Measurements from ENCODE around the gene INPP5D.
"Not testable (repeated sequence)": the region's sequence is repeated elsewhere in the genome, so short reads cannot be mapped to it uniquely, and the experiment has no call there.

Gene INPP5D

GRCh38 chr2:233032551-233033320 lies 27.4 kb upstream of the INPP5D start, which contains the start of gene NEU2:
Gene NEU2, plus strand, starts transcription at chr2:233032672. Its CDS starts 0 bp downstream, at chr2:233032672.
- no peak for DNase-seq

GRCh38 chr2:233033672-233034071 lies 26.5 kb upstream of the INPP5D start:
- no peak for DNase-seq

GRCh38 chr2:233034091-233034882 lies 25.9 kb upstream of the INPP5D start:
- no peak for DNase-seq

- DNase-seq: no peak
Measured at GRCh38 chr2:233035426-233036161, 24.5 kb upstream of the INPP5D start.

GRCh38 chr2:233036162-233036838 lies 23.8 kb upstream of the INPP5D start:
- DNase-seq: no peak

- no peak for DNase-seq
Measured at GRCh38 chr2:233037078-233037477, 23.1 kb upstream of the INPP5D start.

- no peak for DNase-seq
Measured at GRCh38 chr2:233039212-233039845, 20.8 kb upstream of the INPP5D start.

GRCh38 chr2:233039846-233040530 lies 20.2 kb upstream of the INPP5D start:
- DNase-seq: no peak

- DNase-seq: no peak
Measured at GRCh38 chr2:233040571-233040970, 19.6 kb upstream of the INPP5D start.

- no peak for DNase-seq
Measured at GRCh38 chr2:233041722-233042323, 18.3 kb upstream of the INPP5D start.

- no peak for DNase-seq
Measured at GRCh38 chr2:233042549-233042948, 17.6 kb upstream of the INPP5D start.

- DNase-seq: no peak
Measured at GRCh38 chr2:233044974-233045605, 15.1 kb upstream of the INPP5D start.

GRCh38 chr2:233047206-233047605 lies 12.9 kb upstream of the INPP5D start:
- no peak for DNase-seq

GRCh38 chr2:233047667-233048066 lies 12.5 kb upstream of the INPP5D start:
- no peak for DNase-seq

GRCh38 chr2:233048569-233049193 lies 11.5 kb upstream of the INPP5D start:
- no peak for DNase-seq

GRCh38 chr2:233049194-233049761 lies 10.9 kb upstream of the INPP5D start:
- no peak for DNase-seq

GRCh38 chr2:233051241-233052149 lies 8.6 kb upstream of the INPP5D start:
- no peak for DNase-seq

GRCh38 chr2:233052517-233052916 lies 7.6 kb upstream of the INPP5D start:
- not testable (repeated sequence) for DNase-seq
